ENCODE measurements around the gene FTO. TPM values are rescaled to one million over a fixed set of nuclear protein-coding genes. Genes with fewer than 3 reads are reported as not detected.

FTO gene
- total and polyA plus RNA-seq, 4 donors = 12.2 to 145 (median 57.7) TPM

DNA sequence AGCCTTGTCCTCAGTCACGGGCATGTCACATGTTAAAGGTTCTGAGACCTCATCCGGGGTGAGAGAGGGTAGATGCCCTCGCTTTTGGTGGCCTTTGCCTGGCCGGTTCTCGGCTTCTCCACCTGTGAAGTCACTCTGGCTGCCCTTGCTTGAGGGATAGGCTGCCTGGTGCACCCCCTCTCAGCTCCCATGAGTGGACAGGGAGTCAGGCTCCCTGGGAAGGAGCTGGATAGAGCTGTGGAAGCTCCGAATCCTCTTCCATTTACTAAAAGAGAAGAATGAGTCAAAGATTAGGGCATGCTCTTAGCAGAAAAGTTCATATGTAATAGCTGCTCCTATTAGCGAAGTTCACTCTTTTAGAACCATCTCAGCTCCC, 440.6 kb downstream of the FTO start:
- ATAC-seq (ENCODE audit: insufficient read depth, low FRiP score) = no peak
- TF ChIP-seq, protein P1, sequence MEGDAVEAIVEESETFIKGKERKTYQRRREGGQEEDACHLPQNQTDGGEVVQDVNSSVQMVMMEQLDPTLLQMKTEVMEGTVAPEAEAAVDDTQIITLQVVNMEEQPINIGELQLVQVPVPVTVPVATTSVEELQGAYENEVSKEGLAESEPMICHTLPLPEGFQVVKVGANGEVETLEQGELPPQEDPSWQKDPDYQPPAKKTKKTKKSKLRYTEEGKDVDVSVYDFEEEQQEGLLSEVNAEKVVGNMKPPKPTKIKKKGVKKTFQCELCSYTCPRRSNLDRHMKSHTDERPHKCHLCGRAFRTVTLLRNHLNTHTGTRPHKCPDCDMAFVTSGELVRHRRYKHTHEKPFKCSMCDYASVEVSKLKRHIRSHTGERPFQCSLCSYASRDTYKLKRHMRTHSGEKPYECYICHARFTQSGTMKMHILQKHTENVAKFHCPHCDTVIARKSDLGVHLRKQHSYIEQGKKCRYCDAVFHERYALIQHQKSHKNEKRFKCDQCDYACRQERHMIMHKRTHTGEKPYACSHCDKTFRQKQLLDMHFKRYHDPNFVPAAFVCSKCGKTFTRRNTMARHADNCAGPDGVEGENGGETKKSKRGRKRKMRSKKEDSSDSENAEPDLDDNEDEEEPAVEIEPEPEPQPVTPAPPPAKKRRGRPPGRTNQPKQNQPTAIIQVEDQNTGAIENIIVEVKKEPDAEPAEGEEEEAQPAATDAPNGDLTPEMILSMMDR (IDR thresholded peaks at IDR 0.05; ENCODE audit: control extremely low read depth, extremely low read depth) = no peak
- H3K4me3 ChIP-seq = no peak overlapping the region
- H3K9ac ChIP-seq (ENCODE audit: insufficient read depth in 1 of 2, low read length in 2 of 2) = no peak overlapping the region
- 79 to 94% methylated on average over 7 of the region's 7 CpGs for WGBS, 2 donors
- H3K36me3 ChIP-seq (ENCODE audit: control insufficient read depth in 4 of 4, insufficient read depth in 4 of 4, low read length in 4 of 4) = no peaks in the 10 kb centered on the region
- DNase-seq = no peak
- H3K4me1 ChIP-seq (ENCODE audit: control insufficient read depth in 5 of 5, insufficient read depth in 5 of 5, low read length in 5 of 5) = no peaks in the 10 kb centered on the region
- H3K27me3 ChIP-seq (ENCODE audit: control insufficient read depth in 3 of 3, insufficient read depth in 3 of 3, low read length in 2 of 3) = peaks cover 0 to 5% (median 0%) of the 10 kb centered on the region in 3 donors
- peaks cover 0 to 5% (median 0%) of the 10 kb centered on the region in 4 donors for H3K9me3 ChIP-seq (ENCODE audit: control insufficient read depth in 4 of 4, insufficient read depth in 3 of 4, low read length in 3 of 4)
- no peak overlapping the region for H3K27ac ChIP-seq (ENCODE audit: low read depth in 1 of 2, low read length in 1 of 2)

DNA sequence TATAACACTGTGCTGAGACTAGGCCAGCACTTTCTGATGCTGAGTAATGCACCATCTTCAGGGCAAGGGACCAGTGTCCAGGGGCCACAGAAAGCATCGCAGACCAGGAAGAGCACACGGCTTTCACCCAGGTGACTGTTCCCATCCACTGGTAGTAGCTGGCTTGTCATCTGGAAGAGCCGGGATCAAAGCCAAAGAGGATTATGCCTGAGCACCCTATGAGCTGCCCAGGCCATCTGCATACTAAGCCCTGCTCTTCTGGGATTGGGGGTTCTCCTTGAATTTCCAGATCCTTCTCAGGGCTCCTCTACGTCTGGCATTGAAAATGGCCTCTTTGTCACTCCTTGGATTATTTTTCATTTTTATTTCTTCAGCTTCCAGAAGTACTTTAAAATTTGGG, 441.9 kb downstream of the FTO start:
- Histone ChIP-seq H3K4me3 (no peak overlapping the region), H3K27ac (ENCODE audit: low read depth in 1 of 2, low read length in 1 of 2) (no peak overlapping the region), H3K27me3 (ENCODE audit: control insufficient read depth in 3 of 3, insufficient read depth in 3 of 3, low read length in 2 of 3) (peaks cover 0 to 9% (median 0%) of the 10 kb centered on the region in 3 donors), H3K9me3 (ENCODE audit: control insufficient read depth in 4 of 4, insufficient read depth in 3 of 4, low read length in 3 of 4) (peaks cover 0 to 5% (median 0%) of the 10 kb centered on the region in 4 donors), H3K4me1 (ENCODE audit: control insufficient read depth in 5 of 5, insufficient read depth in 5 of 5, low read length in 5 of 5) (no peaks in the 10 kb centered on the region), H3K36me3 (ENCODE audit: control insufficient read depth in 4 of 4, insufficient read depth in 4 of 4, low read length in 4 of 4) (no peaks in the 10 kb centered on the region), H3K9ac (ENCODE audit: insufficient read depth in 1 of 2, low read length in 2 of 2) (no peak overlapping the region)
- 80 to 94% methylated on average over 4 of the region's 4 CpGs for WGBS, 2 donors
- no peak for DNase-seq
- ATAC-seq (ENCODE audit: insufficient read depth, low FRiP score) = no peak
- TF ChIP-seq, protein P1 (IDR thresholded peaks at IDR 0.05; ENCODE audit: control extremely low read depth, extremely low read depth) = no peak

DNA sequence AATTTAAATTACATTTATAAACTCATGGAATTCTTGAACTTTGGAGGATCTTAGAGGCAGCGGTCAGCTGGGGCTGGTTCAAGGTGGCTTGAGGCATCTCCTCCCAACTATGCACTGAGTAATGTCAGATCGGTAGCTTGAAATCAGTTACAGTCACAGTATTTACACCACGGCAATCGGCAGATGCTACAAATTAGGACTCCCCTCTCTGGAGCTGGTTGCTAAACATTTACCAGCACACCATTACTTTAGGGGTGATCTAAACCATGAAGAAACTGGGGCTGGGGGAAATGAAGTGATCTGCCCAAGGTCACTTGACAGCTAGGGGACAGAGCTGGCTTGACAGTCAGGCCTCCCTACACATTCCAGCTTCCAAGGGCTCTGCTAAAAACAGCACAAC, 445.0 kb downstream of the FTO start:
- peaks cover 0 to 7% (median 3%) of the 10 kb centered on the region in 3 donors for H3K27me3 ChIP-seq (ENCODE audit: control insufficient read depth in 3 of 3, insufficient read depth in 3 of 3, low read length in 2 of 3)
- no peaks in the 10 kb centered on the region for H3K36me3 ChIP-seq (ENCODE audit: control insufficient read depth in 4 of 4, insufficient read depth in 4 of 4, low read length in 4 of 4)
- DNase-seq = no peak
- TF ChIP-seq, protein P1 (IDR thresholded peaks at IDR 0.05; ENCODE audit: control extremely low read depth, extremely low read depth) = no peak
- WGBS, 2 donors = 94 to 97% methylated on average over 4 of the region's 4 CpGs
- no peak overlapping the region for H3K9ac ChIP-seq (ENCODE audit: insufficient read depth in 1 of 2, low read length in 2 of 2)
- ATAC-seq (ENCODE audit: insufficient read depth, low FRiP score) = no peak
- no peak overlapping the region for H3K4me3 ChIP-seq
- no peak overlapping the region for H3K27ac ChIP-seq (ENCODE audit: low read depth in 1 of 2, low read length in 1 of 2)
- peaks cover 0 to 3% (median 0%) of the 10 kb centered on the region in 4 donors for H3K9me3 ChIP-seq (ENCODE audit: control insufficient read depth in 4 of 4, insufficient read depth in 3 of 4, low read length in 3 of 4)
- no peaks in the 10 kb centered on the region for H3K4me1 ChIP-seq (ENCODE audit: control insufficient read depth in 5 of 5, insufficient read depth in 5 of 5, low read length in 5 of 5)

DNA sequence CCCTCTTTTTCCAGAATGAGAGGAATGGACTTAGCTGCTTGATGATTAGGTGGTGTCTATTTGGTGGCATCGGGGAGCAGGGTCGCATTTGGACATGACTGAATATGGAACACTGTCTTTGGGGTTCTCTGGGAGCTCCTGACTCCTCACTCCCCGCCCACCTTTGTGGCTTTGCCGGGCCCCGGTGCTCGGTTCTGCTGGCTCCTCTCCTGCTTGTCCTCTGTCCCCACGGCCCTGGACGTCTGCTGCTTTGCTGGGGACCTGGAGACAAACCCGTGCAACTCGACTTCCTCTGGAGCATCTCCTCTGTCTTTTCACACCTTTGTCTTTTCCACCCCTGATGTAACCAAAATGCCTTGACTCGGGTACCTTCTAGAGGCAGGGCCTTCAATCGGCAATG, 446.9 kb downstream of the FTO start:
- no peaks in the 10 kb centered on the region for H3K36me3 ChIP-seq (ENCODE audit: control insufficient read depth in 4 of 4, insufficient read depth in 4 of 4, low read length in 4 of 4)
- TF ChIP-seq, protein P1 (IDR thresholded peaks at IDR 0.05; ENCODE audit: control extremely low read depth, extremely low read depth) = no peak
- no peaks in the 10 kb centered on the region for H3K4me1 ChIP-seq (ENCODE audit: control insufficient read depth in 5 of 5, insufficient read depth in 5 of 5, low read length in 5 of 5)
- no peak overlapping the region for H3K27ac ChIP-seq (ENCODE audit: low read depth in 1 of 2, low read length in 1 of 2)
- peaks cover 0 to 4% (median 3%) of the 10 kb centered on the region in 3 donors for H3K27me3 ChIP-seq (ENCODE audit: control insufficient read depth in 3 of 3, insufficient read depth in 3 of 3, low read length in 2 of 3)
- 85 to 95% methylated on average over 12 of the region's 12 CpGs for WGBS, 2 donors
- peaks cover 0 to 3% (median 0%) of the 10 kb centered on the region in 4 donors for H3K9me3 ChIP-seq (ENCODE audit: control insufficient read depth in 4 of 4, insufficient read depth in 3 of 4, low read length in 3 of 4)
- H3K4me3 ChIP-seq = no peak overlapping the region
- ATAC-seq (ENCODE audit: insufficient read depth, low FRiP score) (no peak), DNase-seq (no peak)
- H3K9ac ChIP-seq (ENCODE audit: insufficient read depth in 1 of 2, low read length in 2 of 2) = no peak overlapping the region
